Gastroesophageal sphincter (tissue), 3 donors: ENCODE results near the gene RC3H2.
"Not testable (repeated sequence)": the region's sequence is repeated elsewhere in the genome, so short reads cannot be mapped to it uniquely, and the experiment has no call there.

Source experiments
- POLR2A ChIP-seq, 2 donors: fragments of 450-650 bp; IDR thresholded peaks; one replicate each; pipeline ENCODE4 v1.6.1; 2017; ENCODE audit warnings: antibody characterized with exemption in 2 of 2, mild to moderate bottlenecking in 2 of 2, moderate library complexity in 1 of 2
- TF ChIP-seq, protein P1 (sequence below), 4 experiments: fragments of 200-600 bp in 2 of 4; fragments of 450-650 bp in 2 of 4; sonication (generic) in 1 of 4; IDR thresholded peaks; one replicate each; pipeline ENCODE4 v1.5.1; 2017 to 2019; ENCODE audit warnings: antibody characterized with exemption in 4 of 4, mild to moderate bottlenecking in 2 of 4, moderate library complexity in 2 of 4

DNA sequence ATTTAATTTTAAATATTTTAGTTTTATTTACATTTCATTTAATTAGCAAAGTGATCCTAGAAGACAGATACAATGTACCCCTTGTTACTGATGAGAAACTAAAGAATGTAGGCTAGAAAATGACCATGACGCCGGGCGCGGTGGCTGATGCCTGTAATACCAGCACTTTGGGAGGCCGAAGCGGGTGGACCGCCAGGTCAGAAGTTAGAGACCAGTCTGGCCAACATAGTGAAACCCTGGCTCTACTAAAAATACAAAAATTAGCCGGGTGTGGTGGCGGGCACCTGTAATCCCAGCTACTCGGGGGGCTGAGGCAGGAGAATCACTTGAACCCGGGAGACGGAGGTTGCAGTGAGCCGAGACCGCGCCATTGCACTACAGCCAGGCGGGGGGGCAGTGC, 963 bp upstream of the RC3H2 start:
- TF ChIP-seq, protein P1, sequence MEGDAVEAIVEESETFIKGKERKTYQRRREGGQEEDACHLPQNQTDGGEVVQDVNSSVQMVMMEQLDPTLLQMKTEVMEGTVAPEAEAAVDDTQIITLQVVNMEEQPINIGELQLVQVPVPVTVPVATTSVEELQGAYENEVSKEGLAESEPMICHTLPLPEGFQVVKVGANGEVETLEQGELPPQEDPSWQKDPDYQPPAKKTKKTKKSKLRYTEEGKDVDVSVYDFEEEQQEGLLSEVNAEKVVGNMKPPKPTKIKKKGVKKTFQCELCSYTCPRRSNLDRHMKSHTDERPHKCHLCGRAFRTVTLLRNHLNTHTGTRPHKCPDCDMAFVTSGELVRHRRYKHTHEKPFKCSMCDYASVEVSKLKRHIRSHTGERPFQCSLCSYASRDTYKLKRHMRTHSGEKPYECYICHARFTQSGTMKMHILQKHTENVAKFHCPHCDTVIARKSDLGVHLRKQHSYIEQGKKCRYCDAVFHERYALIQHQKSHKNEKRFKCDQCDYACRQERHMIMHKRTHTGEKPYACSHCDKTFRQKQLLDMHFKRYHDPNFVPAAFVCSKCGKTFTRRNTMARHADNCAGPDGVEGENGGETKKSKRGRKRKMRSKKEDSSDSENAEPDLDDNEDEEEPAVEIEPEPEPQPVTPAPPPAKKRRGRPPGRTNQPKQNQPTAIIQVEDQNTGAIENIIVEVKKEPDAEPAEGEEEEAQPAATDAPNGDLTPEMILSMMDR (IDR thresholded peaks at IDR 0.05) = not testable (repeated sequence)
- not testable (repeated sequence) for TF ChIP-seq POLR2A (IDR thresholded peaks at IDR 0.05)
